Suprapubic skin (tissue), 4 donors: ENCODE measurements around the gene RHBDL3. TPM values are rescaled to one million over a fixed set of nuclear protein-coding genes. Genes with fewer than 3 reads are reported as not detected.

Experiments
- DNase-seq, 2 donors: peaks; one replicate each; pipeline ENCODE4 v3.0.0-alpha.2; 2019; ENCODE audit warnings: low spot score in 2 of 2
- H3K27ac ChIP-seq: fragments of 200-600 bp; sonication (generic); one replicate; pipeline ENCODE4 v1.5.1; 2019
- H3K27me3 ChIP-seq: fragments of 200-600 bp; sonication (generic); one replicate; pipeline ENCODE4 v1.5.1; 2019
- H3K36me3 ChIP-seq: fragments of 200-600 bp; sonication (generic); one replicate; pipeline ENCODE4 v1.5.1; 2019
- H3K4me1 ChIP-seq: fragments of 200-600 bp; sonication (generic); one replicate; pipeline ENCODE4 v1.5.1; 2019
- H3K4me3 ChIP-seq: fragments of 200-600 bp; sonication (generic); one replicate; pipeline ENCODE4 v1.5.1; 2019; ENCODE audit warnings: mild to moderate bottlenecking
- H3K9me3 ChIP-seq: fragments of 200-600 bp; sonication (generic); one replicate; pipeline ENCODE4 v1.5.1; 2019
- EP300 ChIP-seq: sonication (generic); formaldehyde crosslinking; IDR thresholded peaks from one replicate; pipeline ENCODE4 v1.6.1; 2017; ENCODE audit warnings: antibody characterized with exemption
- POLR2A ChIP-seq, 2 donors: fragments of 450-650 bp; IDR thresholded peaks; one replicate each; pipeline ENCODE4 v1.6.1; 2017; ENCODE audit warnings: antibody characterized with exemption in 2 of 2, mild to moderate bottlenecking in 2 of 2, moderate library complexity in 2 of 2
- POLR2AphosphoS5 ChIP-seq, 3 donors: sonication (generic); formaldehyde crosslinking; IDR thresholded peaks; one replicate each; pipeline ENCODE4 v1.6.1; 2017; ENCODE audit warnings: antibody characterized with exemption in 3 of 3
- WGBS: methylation state at CpG from one replicate; pipeline ENCODE4 v1.1.5; 2018; 5-methylcytosine and 5-hydroxymethylcytosine counted together
- total RNA-seq, 4 donors: library from RNA; depleted of rRNA; stranded (reverse); fragments of >200 nt; gene quantifications; one replicate each; pipeline ENCODE4 v1.1.0, GENCODE V29; 2016
- TF ChIP-seq, protein P1 (sequence below), 2 donors: fragments of 200-600 bp in 1 of 2; fragments of 450-650 bp in 1 of 2; sonication (generic) in 1 of 2; IDR thresholded peaks; one replicate each; pipeline ENCODE4 v1.5.1; 2016 to 2019; ENCODE audit warnings: antibody characterized with exemption in 2 of 2, mild to moderate bottlenecking in 1 of 2, moderate library complexity in 1 of 2

The RHBDL3 gene
- total RNA-seq, 4 donors from 2014 or later: 0.31 to 1.7 (median 0.34) TPM; not detected in 1

GRCh38 chr17:32289471-32290070, 23.9 kb downstream of the RHBDL3 start:
- WGBS: 83% methylated on average over 9 of the region's 9 CpGs
- TF ChIP-seq EP300 (no peak), POLR2AphosphoS5 (IDR thresholded peaks at IDR 0.05) (no peak), POLR2A (IDR thresholded peaks at IDR 0.05) (no peak)
- TF ChIP-seq, protein P1, sequence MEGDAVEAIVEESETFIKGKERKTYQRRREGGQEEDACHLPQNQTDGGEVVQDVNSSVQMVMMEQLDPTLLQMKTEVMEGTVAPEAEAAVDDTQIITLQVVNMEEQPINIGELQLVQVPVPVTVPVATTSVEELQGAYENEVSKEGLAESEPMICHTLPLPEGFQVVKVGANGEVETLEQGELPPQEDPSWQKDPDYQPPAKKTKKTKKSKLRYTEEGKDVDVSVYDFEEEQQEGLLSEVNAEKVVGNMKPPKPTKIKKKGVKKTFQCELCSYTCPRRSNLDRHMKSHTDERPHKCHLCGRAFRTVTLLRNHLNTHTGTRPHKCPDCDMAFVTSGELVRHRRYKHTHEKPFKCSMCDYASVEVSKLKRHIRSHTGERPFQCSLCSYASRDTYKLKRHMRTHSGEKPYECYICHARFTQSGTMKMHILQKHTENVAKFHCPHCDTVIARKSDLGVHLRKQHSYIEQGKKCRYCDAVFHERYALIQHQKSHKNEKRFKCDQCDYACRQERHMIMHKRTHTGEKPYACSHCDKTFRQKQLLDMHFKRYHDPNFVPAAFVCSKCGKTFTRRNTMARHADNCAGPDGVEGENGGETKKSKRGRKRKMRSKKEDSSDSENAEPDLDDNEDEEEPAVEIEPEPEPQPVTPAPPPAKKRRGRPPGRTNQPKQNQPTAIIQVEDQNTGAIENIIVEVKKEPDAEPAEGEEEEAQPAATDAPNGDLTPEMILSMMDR (IDR thresholded peaks at IDR 0.05): no peak
- Histone ChIP-seq H3K36me3 (no peaks in the 10 kb centered on the region), H3K27me3 (peaks cover 2% of the 10 kb centered on the region), H3K9me3 (no peaks in the 10 kb centered on the region), H3K4me1 (no peaks in the 10 kb centered on the region), H3K4me3 (no peak overlapping the region), H3K27ac (no peak overlapping the region)
- DNase-seq: no peak

GRCh38 chr17:32292094-32292493, 26.5 kb downstream of the RHBDL3 start:
- WGBS: 70% methylated on average over 4 of the region's 4 CpGs
- no peak for DNase-seq
- no peak overlapping the region for H3K4me3 ChIP-seq
- no peaks in the 10 kb centered on the region for H3K27me3 ChIP-seq
- no peak overlapping the region for H3K27ac ChIP-seq
- no peaks in the 10 kb centered on the region for H3K4me1 ChIP-seq
- H3K36me3 ChIP-seq: no peaks in the 10 kb centered on the region
- H3K9me3 ChIP-seq: no peaks in the 10 kb centered on the region
- no peak for TF ChIP-seq POLR2AphosphoS5 (IDR thresholded peaks at IDR 0.05)
- no peak for TF ChIP-seq POLR2A (IDR thresholded peaks at IDR 0.05)
- TF ChIP-seq, protein P1 (IDR thresholded peaks at IDR 0.05): no peak
- no peak for TF ChIP-seq EP300

- Histone ChIP-seq H3K9me3 (no peaks in the 10 kb centered on the region), H3K27ac (no peak overlapping the region), H3K4me3 (no peak overlapping the region), H3K4me1 (no peaks in the 10 kb centered on the region), H3K27me3 (no peaks in the 10 kb centered on the region), H3K36me3 (no peaks in the 10 kb centered on the region)
- no peak for DNase-seq
- 82% methylated on average over 2 of the region's 2 CpGs for WGBS
- no peak for TF ChIP-seq POLR2A (IDR thresholded peaks at IDR 0.05)
- TF ChIP-seq EP300: no peak
- no peak for TF ChIP-seq POLR2AphosphoS5 (IDR thresholded peaks at IDR 0.05)
- TF ChIP-seq, protein P1 (IDR thresholded peaks at IDR 0.05): no peak
Measured at GRCh38 chr17:32297424-32297823, 31.8 kb downstream of the RHBDL3 start.

GRCh38 chr17:32297860-32298259, 32.2 kb downstream of the RHBDL3 start:
- no peak for DNase-seq
- H3K36me3 ChIP-seq: no peaks in the 10 kb centered on the region
- TF ChIP-seq EP300 (no peak), POLR2AphosphoS5 (IDR thresholded peaks at IDR 0.05) (no peak), POLR2A (IDR thresholded peaks at IDR 0.05) (no peak)
- TF ChIP-seq, protein P1 (IDR thresholded peaks at IDR 0.05): no peak
- 88% methylated on average over 3 of the region's 6 CpGs for WGBS
- H3K9me3 ChIP-seq: no peaks in the 10 kb centered on the region
- no peaks in the 10 kb centered on the region for H3K4me1 ChIP-seq
- no peak overlapping the region for H3K27ac ChIP-seq
- no peaks in the 10 kb centered on the region for H3K27me3 ChIP-seq
- no peak overlapping the region for H3K4me3 ChIP-seq

- Histone ChIP-seq H3K36me3 (no peaks in the 10 kb centered on the region), H3K4me3 (no peak overlapping the region), H3K4me1 (no peaks in the 10 kb centered on the region), H3K27ac (no peak overlapping the region), H3K9me3 (no peaks in the 10 kb centered on the region), H3K27me3 (no peaks in the 10 kb centered on the region)
- no peak for DNase-seq
- 70% methylated on average over 6 of the region's 6 CpGs for WGBS
- no peak for TF ChIP-seq EP300
- TF ChIP-seq, protein P1 (IDR thresholded peaks at IDR 0.05): no peak
- no peak for TF ChIP-seq POLR2A (IDR thresholded peaks at IDR 0.05)
- no peak for TF ChIP-seq POLR2AphosphoS5 (IDR thresholded peaks at IDR 0.05)
Measured at GRCh38 chr17:32298298-32298697, 32.7 kb downstream of the RHBDL3 start.
